AG10803 (cell line): ENCODE results near the gene COX4I2.

Experiments used
- DNase-seq: peaks from one replicate; pipeline ENCODE4 v3.0.0; 2010; ENCODE audit warnings: low read depth
- H3K4me3 ChIP-seq: 2 replicates; pipeline ENCODE4 v1.5.1; 2011; ENCODE audit warnings: mild to moderate bottlenecking, low read length, control low read depth
- CTCF ChIP-seq: conservative IDR thresholded peaks from 2 replicates; pipeline ENCODE4 v1.5.1; 2011; ENCODE audit warnings: mild to moderate bottlenecking, low read length, control low read depth, inconsistent platforms

COX4I2 gene

GRCh38 chr20:31662372-31662854 lies 24.7 kb downstream of the COX4I2 start:
- no peak overlapping the region; the same call in 1 of the 2 replicates for H3K4me3 ChIP-seq
- no peak for TF ChIP-seq CTCF
- DNase-seq = no peak

DNA sequence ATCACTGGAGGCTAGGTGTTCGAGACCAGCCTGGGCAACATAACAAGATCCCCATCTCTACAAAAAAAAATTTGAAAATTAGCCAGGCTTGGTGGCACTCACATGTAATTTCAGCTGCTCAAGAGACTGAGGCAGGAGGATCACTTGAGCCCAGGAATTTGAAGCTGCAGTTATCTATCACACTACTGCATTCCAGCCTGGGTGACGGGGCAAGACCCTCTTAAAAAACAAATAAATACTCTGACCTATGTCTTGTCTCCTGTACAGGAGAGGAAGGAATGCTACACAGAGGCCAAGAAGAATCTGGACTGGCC lies 25.8 kb downstream of the COX4I2 start:
- no peak for TF ChIP-seq CTCF
- DNase-seq = no peak

DNA sequence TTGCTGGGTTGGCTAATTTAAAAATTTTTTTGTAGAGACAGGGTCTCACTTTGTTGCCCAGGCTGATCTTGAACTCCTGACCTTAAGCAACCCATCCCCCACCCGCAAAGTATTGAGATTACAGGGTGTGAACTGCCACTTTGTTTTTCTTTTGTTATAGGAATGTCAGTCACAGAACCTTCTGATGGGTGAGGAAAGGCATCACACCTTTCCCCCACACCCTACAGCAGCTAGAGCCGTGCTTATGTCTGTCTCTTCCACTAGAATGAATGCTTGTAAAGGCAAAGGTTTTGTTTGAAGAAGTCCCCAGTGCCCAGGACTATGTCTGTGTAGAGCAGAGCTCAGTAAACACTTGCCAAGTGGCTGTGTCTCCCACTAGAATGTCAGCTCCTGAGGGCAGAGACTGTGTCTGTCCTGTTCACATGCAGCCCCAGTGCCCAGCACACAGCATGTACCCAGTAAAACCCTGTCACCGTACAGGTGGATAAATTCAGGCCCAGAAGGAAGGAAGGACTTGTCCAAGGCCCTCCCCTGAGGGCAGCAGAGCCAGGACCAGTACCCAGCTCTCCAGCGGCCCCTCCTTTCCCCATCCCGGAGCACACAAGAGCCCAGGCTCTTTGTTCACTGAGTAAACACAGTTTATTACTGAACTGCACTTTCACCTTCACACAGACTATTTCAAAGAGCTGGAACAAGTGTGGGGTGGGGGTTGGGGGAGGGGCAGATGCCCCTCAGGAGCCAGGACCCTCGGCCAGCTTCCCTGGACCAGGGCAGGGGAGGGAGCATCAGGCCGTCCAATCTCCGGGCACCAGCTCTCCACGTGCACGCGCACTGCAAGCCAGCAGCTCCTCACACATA lies 26.4 kb downstream of the COX4I2 start:
- no peak for DNase-seq
- H3K4me3 ChIP-seq = no peak overlapping the region
- TF ChIP-seq CTCF = no peak

More for the DNA sequence above, 25.8 kb downstream of the COX4I2 start:
- no peak overlapping the region for H3K4me3 ChIP-seq

DNA sequence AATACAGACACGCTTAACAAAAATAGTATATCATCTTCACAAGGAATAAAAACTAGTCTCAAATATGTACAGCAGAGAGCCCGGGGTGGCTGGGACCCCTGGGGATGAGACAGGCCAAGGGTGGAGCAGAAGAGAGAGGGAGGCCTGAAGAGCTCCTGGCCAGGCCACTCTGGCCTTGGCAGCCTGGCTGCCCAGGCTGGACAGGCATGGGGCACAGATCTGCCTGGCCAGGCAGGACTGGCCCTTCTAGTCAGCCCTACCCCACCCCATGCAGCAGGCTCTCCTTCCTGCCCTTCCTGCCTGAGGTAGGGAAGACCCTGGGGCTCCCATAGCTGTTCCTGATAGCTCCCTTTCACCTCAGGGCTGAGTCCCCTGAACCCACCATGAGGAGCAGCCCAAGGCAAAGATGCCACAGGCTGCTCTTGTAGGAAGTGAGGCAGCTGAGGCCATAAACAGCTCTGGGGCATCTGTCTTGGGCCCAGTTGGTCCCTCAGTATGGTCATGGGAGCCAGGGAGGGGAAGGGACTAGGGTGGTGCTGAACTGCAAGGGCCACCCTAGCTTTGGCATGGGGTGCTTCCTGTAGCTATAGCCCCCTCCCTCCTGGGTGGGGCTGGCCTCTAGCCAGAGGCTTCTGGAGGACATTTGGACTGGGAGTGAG lies 27.1 kb downstream of the COX4I2 start:
- TF ChIP-seq CTCF = no peak
- no peak overlapping the region for H3K4me3 ChIP-seq
- DNase-seq = no peak

- no peak for DNase-seq
- TF ChIP-seq CTCF = no peak
- H3K4me3 ChIP-seq = no peak overlapping the region
Observed at GRCh38 chr20:31665753-31666152, 28.0 kb downstream of the COX4I2 start.

GRCh38 chr20:31666258-31667042 lies 28.7 kb downstream of the COX4I2 start:
- TF ChIP-seq CTCF = no peak
- no peak for DNase-seq
- no peak overlapping the region for H3K4me3 ChIP-seq
